Stimulated activated naive B cell treated with anti-CD40 and anti-IgM and Interleukin-4, amounts not matched to agents 10 μg/mL and 1 μg/mL and 100 μg/mL, for 72 hours (primary cell): ENCODE results near the gene FAM81A.
A peak's percentile ranks its signal among the peaks of the same experiment; 100 is the strongest.
"Not testable (repeated sequence)": the region's sequence is repeated elsewhere in the genome, so short reads cannot be mapped to it uniquely, and the experiment has no call there.

Source experiments
- ATAC-seq, 2 donors: fragments of 150-1000 bp; cut with Tn5 transposase; replicated peaks; 2 replicates each; pipeline ENCODE4 v1.10.0; 2021; ENCODE audit warnings: moderate library complexity in 1 of 2
- DNase-seq: peaks from one replicate; pipeline ENCODE4 v3.0.0; 2021
- H3K27ac Mint-ChIP-seq: one replicate; pipeline ENCODE4 v1.8.0; 2022; ENCODE audit warnings: mild to moderate bottlenecking, mixed read lengths
- H3K27me3 Mint-ChIP-seq, 2 donors: one replicate each; pipeline ENCODE4 v1.8.0; 2022; ENCODE audit warnings: mixed read lengths in 2 of 2
- H3K36me3 Mint-ChIP-seq, 2 donors: one replicate each; pipeline ENCODE4 v1.8.0; 2022; ENCODE audit warnings: mixed read lengths in 2 of 2, mild to moderate bottlenecking in 1 of 2
- H3K4me1 Mint-ChIP-seq, 2 donors: one replicate each; pipeline ENCODE4 v1.8.0; 2022; ENCODE audit warnings: mixed read lengths in 2 of 2, mild to moderate bottlenecking in 1 of 2
- H3K4me3 Mint-ChIP-seq, 2 donors: one replicate each; pipeline ENCODE4 v1.8.0; 2022; ENCODE audit warnings: mild to moderate bottlenecking in 2 of 2, mixed read lengths in 2 of 2, moderate library complexity in 1 of 2
- H3K9me3 Mint-ChIP-seq, 2 donors: one replicate each; pipeline ENCODE4 v1.8.0; 2022; ENCODE audit warnings: mixed read lengths in 2 of 2, mild to moderate bottlenecking in 1 of 2

FAM81A gene

GRCh38 chr15:59437817-59438624 lies at the start of gene FAM81A:
FAM81A (plus strand) TSS chr15:59438186; CDS start chr15:59458627, 20,441 bp downstream.
- Mint-ChIP-seq H3K27me3 (peaks cover 5 to 6% of the 10 kb centered on the region in 2 donors), H3K9me3 (no peaks in the 10 kb centered on the region), H3K4me1 (peaks cover 26 to 59% of the 10 kb centered on the region in 2 donors), H3K27ac (peak within 1 kb of the TSS; percentile 77), H3K36me3 (peaks cover 7 to 18% of the 10 kb centered on the region in 2 donors), H3K4me3 (peak within 1 kb of the TSS; percentile 89)
- DNase-seq (peak; percentile 46), ATAC-seq (peak; percentile 85 to 89)

DNA sequence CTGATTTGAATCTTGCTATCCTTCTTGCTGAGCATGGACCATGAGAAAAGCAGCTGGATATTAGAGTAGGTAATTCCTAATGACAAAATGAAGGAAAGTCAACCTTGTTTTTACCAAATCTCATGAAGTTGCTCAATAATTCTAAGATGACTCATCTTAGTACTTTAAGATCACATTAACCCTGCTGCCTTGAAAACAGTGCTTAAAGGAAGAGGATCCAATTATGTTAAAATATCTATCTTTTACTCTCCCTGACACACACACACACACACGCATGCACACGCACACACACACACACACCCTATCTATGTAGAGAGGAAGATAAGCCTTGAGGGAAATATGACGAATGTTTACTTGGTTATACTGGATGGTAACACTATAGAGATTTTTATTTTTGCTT lies 49.3 kb upstream of the FAM81A start:
- no peak for DNase-seq

GRCh38 chr15:59392299-59392698 lies 45.7 kb upstream of the FAM81A start:
- no peaks in the 10 kb centered on the region for H3K36me3 Mint-ChIP-seq
- peaks cover 0 to 2% of the 10 kb centered on the region in 2 donors for H3K9me3 Mint-ChIP-seq
- H3K4me3 Mint-ChIP-seq, result no peak overlapping the region
- no peak overlapping the region for H3K27ac Mint-ChIP-seq
- no peak for DNase-seq
- no peak for ATAC-seq
- H3K4me1 Mint-ChIP-seq, result peaks cover 29 to 40% of the 10 kb centered on the region in 2 donors
- H3K27me3 Mint-ChIP-seq, result no peaks in the 10 kb centered on the region

More for the DNA sequence above, 49.3 kb upstream of the FAM81A start:
- Mint-ChIP-seq H3K27ac (no peak overlapping the region), H3K36me3 (peaks cover 3 to 6% of the 10 kb centered on the region in 2 donors), H3K4me3 (no peak overlapping the region), H3K9me3 (peaks cover 0 to 2% of the 10 kb centered on the region in 2 donors), H3K4me1 (peaks cover 8 to 15% of the 10 kb centered on the region in 2 donors), H3K27me3 (no peaks in the 10 kb centered on the region)
- no peak for ATAC-seq

- Mint-ChIP-seq H3K4me3 (no peak overlapping the region), H3K4me1 (peaks cover 40 to 56% of the 10 kb centered on the region in 2 donors), H3K27me3 (no peaks in the 10 kb centered on the region), H3K27ac (no peak overlapping the region), H3K9me3 (peaks cover 0 to 2% of the 10 kb centered on the region in 2 donors), H3K36me3 (no peaks in the 10 kb centered on the region)
- no peak for ATAC-seq
- DNase-seq, result no peak
Observed at GRCh38 chr15:59394166-59394661, 43.8 kb upstream of the FAM81A start.

- Mint-ChIP-seq H3K27ac (no peak overlapping the region), H3K4me3 (no peak overlapping the region), H3K27me3 (no peaks in the 10 kb centered on the region), H3K9me3 (peaks cover 0 to under 1% of the 10 kb centered on the region in 2 donors), H3K4me1 (peaks cover 56 to 76% of the 10 kb centered on the region in 2 donors), H3K36me3 (no peaks in the 10 kb centered on the region)
- DNase-seq, result no peak
- ATAC-seq, result no peak
Observed at GRCh38 chr15:59396211-59396610, 41.8 kb upstream of the FAM81A start.

GRCh38 chr15:59396679-59397078 lies 41.3 kb upstream of the FAM81A start:
- Mint-ChIP-seq H3K27me3 (no peaks in the 10 kb centered on the region), H3K4me1 (peaks cover 61 to 80% of the 10 kb centered on the region in 2 donors), H3K9me3 (no peaks in the 10 kb centered on the region), H3K4me3 (no peak overlapping the region), H3K36me3 (no peaks in the 10 kb centered on the region), H3K27ac (peak overlapping the region; percentile 81)
- DNase-seq (no peak), ATAC-seq (no peak)

GRCh38 chr15:59398220-59398619 lies 39.8 kb upstream of the FAM81A start:
- DNase-seq, result no peak
- no peak for ATAC-seq
- Mint-ChIP-seq H3K9me3 (no peaks in the 10 kb centered on the region), H3K27ac (peak overlapping the region; percentile 25), H3K27me3 (no peaks in the 10 kb centered on the region), H3K4me3 (no peak overlapping the region), H3K4me1 (peaks cover 55 to 77% of the 10 kb centered on the region in 2 donors), H3K36me3 (no peaks in the 10 kb centered on the region)

DNA sequence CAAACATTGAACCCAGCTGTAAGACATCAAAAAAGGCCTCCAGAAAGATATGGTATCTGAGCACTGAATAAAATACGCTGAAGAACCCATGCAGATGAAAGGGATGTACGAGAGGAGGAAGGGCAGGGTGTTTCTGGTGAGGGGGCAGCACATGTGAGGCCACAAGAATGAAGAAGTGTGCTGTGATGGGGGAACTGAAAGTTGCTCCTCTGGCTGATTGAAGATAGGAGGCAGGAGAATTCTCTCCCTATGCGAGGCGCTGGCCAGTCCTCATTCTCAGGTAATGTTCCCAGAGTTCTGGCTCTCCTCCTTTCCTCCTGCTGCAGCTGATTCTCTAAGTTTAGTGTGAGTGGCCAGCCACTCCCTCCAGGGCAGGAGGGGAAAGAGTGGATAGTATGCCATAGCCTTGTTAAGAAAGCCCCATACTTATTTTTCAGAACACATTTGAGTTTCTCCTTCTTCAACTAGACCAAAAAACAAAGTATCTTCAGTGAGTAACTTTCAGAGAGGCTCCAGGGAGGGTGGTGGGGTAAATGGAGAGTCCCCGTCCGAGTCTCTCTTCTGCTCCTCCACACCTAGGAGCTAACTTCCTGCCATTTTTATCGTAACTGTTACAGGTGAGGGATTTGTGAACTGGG lies 38.4 kb upstream of the FAM81A start:
- H3K9me3 Mint-ChIP-seq, result no peaks in the 10 kb centered on the region
- H3K36me3 Mint-ChIP-seq, result peaks cover 1 to 2% of the 10 kb centered on the region in 2 donors
- peak overlapping the region; percentile 86 for H3K27ac Mint-ChIP-seq
- H3K27me3 Mint-ChIP-seq, result no peaks in the 10 kb centered on the region
- DNase-seq (peak; percentile 74), ATAC-seq (peak; percentile 97 to 98)
- peak overlapping the region; percentile 77 to 78 for H3K4me3 Mint-ChIP-seq
- peaks cover 55 to 79% of the 10 kb centered on the region in 2 donors for H3K4me1 Mint-ChIP-seq

- DNase-seq (no peak), ATAC-seq (peak; percentile 44 to 53)
- Mint-ChIP-seq H3K9me3 (no peaks in the 10 kb centered on the region), H3K27me3 (no peaks in the 10 kb centered on the region), H3K36me3 (peaks cover 4 to 6% of the 10 kb centered on the region in 2 donors), H3K4me3 (peak overlapping the region; percentile 77 to 78), H3K27ac (peak overlapping the region; percentile 86), H3K4me1 (peaks cover 57 to 84% of the 10 kb centered on the region in 2 donors)
Observed at GRCh38 chr15:59400103-59400813, 37.7 kb upstream of the FAM81A start.

GRCh38 chr15:59401051-59401823 lies 36.7 kb upstream of the FAM81A start:
- Mint-ChIP-seq H3K4me1 (peaks cover 59 to 87% of the 10 kb centered on the region in 2 donors), H3K27ac (peak overlapping the region; percentile 10), H3K4me3 (peak overlapping the region; percentile 9 to 40)
- DNase-seq, H3K9me3 Mint-ChIP-seq, ATAC-seq, H3K27me3 Mint-ChIP-seq, H3K36me3 Mint-ChIP-seq: not testable (repeated sequence)

GRCh38 chr15:59401824-59402569 lies 36.0 kb upstream of the FAM81A start:
- no peaks in the 10 kb centered on the region for H3K9me3 Mint-ChIP-seq
- peak overlapping the region; percentile 81 for H3K27ac Mint-ChIP-seq
- DNase-seq, result no peak
- peaks cover 58 to 87% of the 10 kb centered on the region in 2 donors for H3K4me1 Mint-ChIP-seq
- H3K4me3 Mint-ChIP-seq, result peak overlapping the region in 1 of 2 donors; percentile 40
- ATAC-seq, result no peak
- no peaks in the 10 kb centered on the region for H3K27me3 Mint-ChIP-seq
- H3K36me3 Mint-ChIP-seq, result peaks cover 4 to 9% of the 10 kb centered on the region in 2 donors

DNA sequence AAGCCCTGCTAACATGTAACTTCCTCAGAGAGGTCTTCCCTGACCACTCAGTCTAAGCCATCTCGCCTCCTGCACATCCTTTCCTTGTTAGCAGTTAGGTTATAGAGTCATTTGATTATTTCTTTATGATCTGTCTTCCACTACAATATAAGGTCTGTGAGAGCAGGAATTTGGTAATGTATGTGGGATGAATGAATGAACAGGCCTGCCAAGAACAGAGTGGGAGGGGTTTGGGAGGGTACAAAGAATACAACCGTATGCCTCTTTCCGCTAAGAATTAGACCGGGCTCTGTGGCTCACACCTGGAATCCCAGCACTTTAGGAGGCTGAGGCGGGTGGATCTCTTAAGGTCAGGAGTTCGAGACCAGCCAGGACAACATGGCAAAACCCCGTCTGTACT lies 32.9 kb upstream of the FAM81A start:
- no peaks in the 10 kb centered on the region for H3K27me3 Mint-ChIP-seq
- H3K4me1 Mint-ChIP-seq, result peaks cover 54 to 84% of the 10 kb centered on the region in 2 donors
- ATAC-seq (no peak), DNase-seq (no peak)
- H3K9me3 Mint-ChIP-seq, result no peaks in the 10 kb centered on the region
- no peak overlapping the region for H3K27ac Mint-ChIP-seq
- peaks cover 4 to 12% of the 10 kb centered on the region in 2 donors for H3K36me3 Mint-ChIP-seq
- H3K4me3 Mint-ChIP-seq, result no peak overlapping the region

GRCh38 chr15:59406446-59406845 lies 31.5 kb upstream of the FAM81A start:
- H3K4me3 Mint-ChIP-seq, result peak overlapping the region; percentile 73 to 79
- H3K36me3 Mint-ChIP-seq, result peaks cover 4 to 12% of the 10 kb centered on the region in 2 donors
- H3K27ac Mint-ChIP-seq, result peak overlapping the region; percentile 93
- peaks cover 54 to 84% of the 10 kb centered on the region in 2 donors for H3K4me1 Mint-ChIP-seq
- H3K27me3 Mint-ChIP-seq, result no peaks in the 10 kb centered on the region
- no peaks in the 10 kb centered on the region for H3K9me3 Mint-ChIP-seq
- DNase-seq, result no peak
- peak; percentile 71 to 79 for ATAC-seq
